Neuronal stem cell (in vitro differentiated cells): ENCODE data around the gene ITPKC.
"Not testable (repeated sequence)": the region's sequence is repeated elsewhere in the genome, so short reads cannot be mapped to it uniquely, and the experiment has no call there.

Source experiments
- DNase-seq: peaks from one replicate; pipeline ENCODE4 v3.0.0-alpha.2; 2013; ENCODE audit warnings: low spot score
- H2AFZ ChIP-seq: one replicate; pipeline ENCODE4 v1.6.1; 2013; ENCODE audit warnings: mild to moderate bottlenecking, low read length, inconsistent platforms
- H2AK5ac ChIP-seq: 2 replicates; pipeline ENCODE4 v1.6.1; 2013; ENCODE audit warnings: low read depth, mild to moderate bottlenecking, inconsistent platforms, low read length, moderate library complexity, mixed read lengths
- H2BK120ac ChIP-seq: 2 replicates; pipeline ENCODE4 v1.6.1; 2013; ENCODE audit warnings: low read depth, mild to moderate bottlenecking, inconsistent platforms, low read length, moderate library complexity, mixed read lengths
- H2BK12ac ChIP-seq: one replicate; pipeline ENCODE4 v1.6.1; 2013; ENCODE audit warnings: low read length, inconsistent platforms
- H2BK15ac ChIP-seq: 2 replicates; pipeline ENCODE4 v1.6.1; 2013; ENCODE audit warnings: mild to moderate bottlenecking, low read length, inconsistent platforms, mixed read lengths
- H2BK5ac ChIP-seq: one replicate; pipeline ENCODE4 v1.6.1; 2013; ENCODE audit warnings: inconsistent platforms, mild to moderate bottlenecking, low read length, moderate library complexity
- H3K14ac ChIP-seq: one replicate; pipeline ENCODE4 v1.6.1; 2013; ENCODE audit warnings: low read length, inconsistent platforms
- H3K18ac ChIP-seq: 2 replicates; pipeline ENCODE4 v1.6.1; 2013; ENCODE audit warnings: low read length, inconsistent platforms
- H3K23ac ChIP-seq: 2 replicates; pipeline ENCODE4 v1.6.1; 2013; ENCODE audit warnings: low read depth, mild to moderate bottlenecking, mixed read lengths, low read length, inconsistent platforms; ENCODE audit not compliant: poor library complexity
- H3K27ac ChIP-seq: replicated peaks from 3 replicates; pipeline ENCODE4 v1.5.1; 2013; ENCODE audit warnings: low read length, inconsistent platforms
- H3K27me3 ChIP-seq, 3 experiments: 2 replicates each; pipeline ENCODE4 v1.6.1; 2013; ENCODE audit warnings: low read length in 3 of 3, mild to moderate bottlenecking in 2 of 3, inconsistent platforms in 1 of 3, low read depth in 1 of 3, mixed read lengths in 1 of 3, moderate library complexity in 1 of 3; ENCODE audit not compliant: control insufficient read depth in 3 of 3, insufficient read depth in 3 of 3
- H3K36me3 ChIP-seq, 2 donors: replicated peaks in 1 of 2; 2 replicates each; pipeline ENCODE4 v1.6.1; 2013; ENCODE audit warnings: low read length in 2 of 2; ENCODE audit not compliant: control insufficient read depth in 2 of 2, insufficient read depth in 2 of 2
- H3K4ac ChIP-seq: 2 replicates; pipeline ENCODE4 v1.6.1; 2013; ENCODE audit warnings: inconsistent platforms, mild to moderate bottlenecking, low read length, moderate library complexity
- H3K4me1 ChIP-seq, 2 donors: 1 replicate in 1 of 2; 2 replicates in 1 of 2; pipeline ENCODE4 v1.6.1; 2013; ENCODE audit warnings: low read length in 2 of 2, low read depth in 1 of 2; ENCODE audit not compliant: control insufficient read depth in 2 of 2, insufficient read depth in 1 of 2
- H3K4me2 ChIP-seq: one replicate; pipeline ENCODE4 v1.6.1; 2013; ENCODE audit warnings: mild to moderate bottlenecking, low read length, inconsistent platforms; ENCODE audit not compliant: insufficient read depth, poor library complexity, severe bottlenecking
- H3K4me3 ChIP-seq, 2 donors: 2 replicates each; pipeline ENCODE4 v1.5.1; 2013; ENCODE audit warnings: low read length in 2 of 2, mild to moderate bottlenecking in 2 of 2, inconsistent platforms in 1 of 2, moderate library complexity in 1 of 2
- H3K79me1 ChIP-seq: one replicate; pipeline ENCODE4 v1.6.1; 2013; ENCODE audit warnings: low read depth, mild to moderate bottlenecking, inconsistent platforms, low read length, moderate library complexity
- H3K9ac ChIP-seq: one replicate; pipeline ENCODE4 v1.6.1; 2013; ENCODE audit warnings: mild to moderate bottlenecking, low read depth, low read length, inconsistent platforms; ENCODE audit not compliant: poor library complexity
- H3K9me3 ChIP-seq, 2 donors: replicated peaks in 1 of 2; 2 replicates each; pipeline versions ENCODE3 to v1.6.1; 2013; ENCODE audit warnings: low read length in 2 of 2, mild to moderate bottlenecking in 2 of 2, inconsistent platforms in 1 of 2, low read depth in 1 of 2, mixed read lengths in 1 of 2, moderate library complexity in 1 of 2; ENCODE audit not compliant: control insufficient read depth in 2 of 2, insufficient read depth in 1 of 2
- H4K8ac ChIP-seq: one replicate; pipeline ENCODE4 v1.6.1; 2013; ENCODE audit warnings: low read depth, mild to moderate bottlenecking, inconsistent platforms, low read length, moderate library complexity
- H4K91ac ChIP-seq: one replicate; pipeline ENCODE4 v1.6.1; 2013; ENCODE audit warnings: low read length, low read depth, mild to moderate bottlenecking, inconsistent platforms; ENCODE audit not compliant: poor library complexity
- WGBS, 2 donors: extraction: QIAGEN DNeasy Blood & Tissue Kit; methylation state at CpG; one replicate each; pipeline ENCODE4 v1.1.7; 2013; ENCODE audit warnings: missing lambda C conversion rate in 2 of 2, mixed read lengths in 1 of 2; ENCODE audit not compliant: insufficient read length in 2 of 2, insufficient replicate concordance in 1 of 2; ENCODE audit errors: extremely low coverage in 2 of 2; 5-methylcytosine and 5-hydroxymethylcytosine counted together

The ITPKC gene

GRCh38 chr19:40781140-40781539 lies 64.2 kb downstream of the ITPKC start:
- Histone ChIP-seq H2BK120ac (no peak overlapping the region), H3K4me2 (no peak overlapping the region), H3K4me1 (peaks cover 0 to 6% of the 10 kb centered on the region in 2 donors), H4K8ac (no peak overlapping the region), H3K9ac (no peak overlapping the region), H2BK12ac (no peak overlapping the region), H3K23ac (no peak overlapping the region), H3K18ac (no peak overlapping the region), H3K9me3 (no peaks in the 10 kb centered on the region), H3K4me3 (no peak overlapping the region), H2AFZ (no peak overlapping the region), H3K79me1 (peaks cover 3% of the 10 kb centered on the region), H3K36me3 (no peaks in the 10 kb centered on the region), H4K91ac (no peak overlapping the region), H2BK15ac (no peak overlapping the region), H3K27me3 (no peaks in the 10 kb centered on the region), H2BK5ac (no peak overlapping the region), H3K27ac (no peak overlapping the region), H3K14ac (no peak overlapping the region), H2AK5ac (no peak overlapping the region), H3K4ac (no peak overlapping the region)
- DNase-seq, result no peak
- no CpG with 5 or more reads among the region's 7 CpGs for WGBS, 2 donors

GRCh38 chr19:40783711-40784110 lies 66.8 kb downstream of the ITPKC start:
- Histone ChIP-seq H3K27ac (no peak overlapping the region), H2BK12ac (no peak overlapping the region), H3K4me3 (no peak overlapping the region), H2BK120ac (no peak overlapping the region), H3K27me3 (no peaks in the 10 kb centered on the region), H3K14ac (no peak overlapping the region), H2AFZ (no peak overlapping the region), H4K91ac (no peak overlapping the region), H2AK5ac (peak overlapping the region; percentile 80), H3K79me1 (peaks cover 4% of the 10 kb centered on the region), H2BK15ac (no peak overlapping the region), H3K23ac (no peak overlapping the region), H2BK5ac (no peak overlapping the region), H3K4me2 (no peak overlapping the region), H3K36me3 (peaks cover 0 to 4% of the 10 kb centered on the region in 2 donors), H3K18ac (no peak overlapping the region), H3K4ac (no peak overlapping the region), H3K9ac (no peak overlapping the region), H3K9me3 (no peaks in the 10 kb centered on the region), H3K4me1 (peaks cover 0 to 3% of the 10 kb centered on the region in 2 donors), H4K8ac (no peak overlapping the region)
- DNase-seq, result no peak
- WGBS, 2 donors, result no CpG with 5 or more reads among the region's 14 CpGs

GRCh38 chr19:40784146-40784545 lies 67.2 kb downstream of the ITPKC start:
- not testable (repeated sequence) for H3K36me3 ChIP-seq, H2BK5ac ChIP-seq, H2BK15ac ChIP-seq, H3K79me1 ChIP-seq, H4K8ac ChIP-seq, H2AFZ ChIP-seq, H2BK120ac ChIP-seq, H2BK12ac ChIP-seq, H3K14ac ChIP-seq, H3K23ac ChIP-seq, DNase-seq, H3K27me3 ChIP-seq, H3K27ac ChIP-seq, H3K4ac ChIP-seq, H3K9me3 ChIP-seq, H3K4me1 ChIP-seq, H3K18ac ChIP-seq, H3K9ac ChIP-seq, H3K4me2 ChIP-seq, H2AK5ac ChIP-seq, H3K4me3 ChIP-seq, H4K91ac ChIP-seq
- no CpG with 5 or more reads among the region's 2 CpGs for WGBS, 2 donors

DNA sequence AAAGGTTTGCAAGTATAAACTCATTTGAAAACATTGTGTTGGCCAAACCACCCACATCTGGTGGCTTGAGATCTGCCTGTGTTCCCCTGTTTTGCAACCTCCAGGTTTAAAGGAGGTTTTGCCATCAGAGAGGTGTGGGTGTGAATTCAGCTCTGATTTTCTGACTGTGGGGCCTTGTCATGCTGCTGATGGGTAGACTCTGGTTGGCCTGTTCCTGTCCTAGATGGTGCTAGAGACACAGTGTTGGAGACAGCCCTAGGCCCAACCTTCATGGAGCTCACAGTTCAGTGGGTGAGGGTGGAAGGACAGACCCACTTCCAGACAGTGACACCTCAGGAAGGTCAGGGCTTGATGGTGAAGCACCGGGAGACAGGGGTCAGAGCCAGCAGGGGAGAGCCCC lies 68.6 kb downstream of the ITPKC start:
- no peak overlapping the region for H3K4ac ChIP-seq
- no peak overlapping the region for H2AFZ ChIP-seq
- no peak overlapping the region for H2BK5ac ChIP-seq
- no peak overlapping the region for H3K18ac ChIP-seq
- no peak overlapping the region for H4K8ac ChIP-seq
- no peak overlapping the region for H3K14ac ChIP-seq
- no peak overlapping the region for H3K23ac ChIP-seq
- no peaks in the 10 kb centered on the region for H3K27me3 ChIP-seq
- H2AK5ac ChIP-seq, result no peak overlapping the region
- no peak overlapping the region for H2BK15ac ChIP-seq
- no peaks in the 10 kb centered on the region for H3K4me1 ChIP-seq
- H3K79me1 ChIP-seq, result peaks cover 4% of the 10 kb centered on the region
- no peak overlapping the region for H2BK12ac ChIP-seq
- H4K91ac ChIP-seq, result no peak overlapping the region
- WGBS, 2 donors, result no CpG with 5 or more reads among the region's 1 CpG
- H2BK120ac ChIP-seq, result no peak overlapping the region
- H3K4me3 ChIP-seq, result no peak overlapping the region
- no peak for DNase-seq
- H3K4me2 ChIP-seq, result no peak overlapping the region
- H3K9ac ChIP-seq, result peak overlapping the region; percentile 60
- no peaks in the 10 kb centered on the region for H3K9me3 ChIP-seq
- peaks cover 0 to 7% of the 10 kb centered on the region in 2 donors for H3K36me3 ChIP-seq
- no peak overlapping the region for H3K27ac ChIP-seq
